Measurements from ENCODE around the gene PPIP5K2. TPM values are rescaled to one million over a fixed set of nuclear protein-coding genes. Genes with fewer than 3 reads are reported as not detected.

The PPIP5K2 gene
- total and polyA plus RNA-seq, 2 donors from 2014 or later, result 17.1 to 56.4 TPM

DNA sequence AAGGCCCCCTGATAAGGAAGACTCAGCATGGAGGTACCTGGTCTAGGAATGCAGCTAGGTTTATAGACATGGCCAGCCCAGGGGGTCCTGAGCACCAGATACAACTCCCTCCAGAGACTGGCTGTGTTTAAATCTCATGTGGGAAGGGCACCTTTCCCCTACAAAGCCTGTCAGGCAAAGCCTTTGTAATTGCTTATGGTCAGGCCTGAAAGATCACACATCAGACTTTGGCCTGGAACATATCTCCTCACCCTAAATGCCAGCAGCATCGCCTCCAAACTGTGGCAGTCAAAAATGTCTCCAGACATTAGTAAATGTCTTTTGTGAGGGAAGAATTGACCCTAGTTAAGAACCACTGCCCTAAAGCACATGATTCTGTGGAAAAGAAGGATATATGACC lies 86.9 kb downstream of the PPIP5K2 start:
- no peaks in the 10 kb centered on the region for H3K27me3 ChIP-seq (ENCODE audit: control insufficient read depth, insufficient read depth, low read length)
- no peak overlapping the region for H3K9ac ChIP-seq (ENCODE audit: low read length in 3 of 3)
- H3K4me1 ChIP-seq (ENCODE audit: control insufficient read depth in 2 of 3, insufficient read depth in 2 of 3, low read depth in 1 of 3, low read length in 3 of 3), result peaks cover 0 to 5% (median 2%) of the 10 kb centered on the region in 3 donors
- no peak for FAIRE-seq
- peak in 4 of 5 donors; percentile 39 to 78 (median 60) for DNase-seq
- intact Hi-C loops (cut with DNase I), result no loop called here
- H3K27ac ChIP-seq (ENCODE audit: low read depth in 2 of 2, low read length in 2 of 2), result peak overlapping the region; percentile 52 to 77
- TF ChIP-seq, protein P1, sequence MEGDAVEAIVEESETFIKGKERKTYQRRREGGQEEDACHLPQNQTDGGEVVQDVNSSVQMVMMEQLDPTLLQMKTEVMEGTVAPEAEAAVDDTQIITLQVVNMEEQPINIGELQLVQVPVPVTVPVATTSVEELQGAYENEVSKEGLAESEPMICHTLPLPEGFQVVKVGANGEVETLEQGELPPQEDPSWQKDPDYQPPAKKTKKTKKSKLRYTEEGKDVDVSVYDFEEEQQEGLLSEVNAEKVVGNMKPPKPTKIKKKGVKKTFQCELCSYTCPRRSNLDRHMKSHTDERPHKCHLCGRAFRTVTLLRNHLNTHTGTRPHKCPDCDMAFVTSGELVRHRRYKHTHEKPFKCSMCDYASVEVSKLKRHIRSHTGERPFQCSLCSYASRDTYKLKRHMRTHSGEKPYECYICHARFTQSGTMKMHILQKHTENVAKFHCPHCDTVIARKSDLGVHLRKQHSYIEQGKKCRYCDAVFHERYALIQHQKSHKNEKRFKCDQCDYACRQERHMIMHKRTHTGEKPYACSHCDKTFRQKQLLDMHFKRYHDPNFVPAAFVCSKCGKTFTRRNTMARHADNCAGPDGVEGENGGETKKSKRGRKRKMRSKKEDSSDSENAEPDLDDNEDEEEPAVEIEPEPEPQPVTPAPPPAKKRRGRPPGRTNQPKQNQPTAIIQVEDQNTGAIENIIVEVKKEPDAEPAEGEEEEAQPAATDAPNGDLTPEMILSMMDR (IDR thresholded peaks at IDR 0.05; ENCODE audit: borderline replicate concordance, extremely low read depth, insufficient read depth), result no peak
- H3K4me3 ChIP-seq (ENCODE audit: low read length in 3 of 3), result no peak overlapping the region
- H3K36me3 ChIP-seq (ENCODE audit: control insufficient read depth in 2 of 3, insufficient read depth in 3 of 3, low read length in 3 of 3), result no peaks in the 10 kb centered on the region
- no peaks in the 10 kb centered on the region for H3K9me3 ChIP-seq (ENCODE audit: control insufficient read depth in 2 of 3, insufficient read depth in 1 of 3, low read length in 3 of 3)

DNA sequence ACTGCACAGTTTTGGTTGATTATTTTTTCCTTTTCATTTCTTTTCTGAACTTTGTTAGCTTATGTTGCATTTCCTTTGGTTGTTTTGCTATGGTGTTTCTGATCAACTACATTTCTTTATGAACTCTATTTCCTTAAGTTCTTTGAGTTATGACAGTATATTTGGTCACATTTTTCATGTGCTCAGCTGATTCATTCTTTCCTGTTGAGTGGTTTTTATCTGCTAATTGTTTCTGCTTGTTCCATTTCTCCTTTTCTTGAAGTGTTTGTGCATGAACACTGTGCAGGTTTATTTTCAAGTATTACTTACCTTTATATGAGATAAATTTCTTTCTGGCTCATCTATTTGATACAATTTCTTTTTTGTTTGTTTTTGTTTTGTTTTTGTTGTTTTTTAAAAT lies 87.6 kb downstream of the PPIP5K2 start:
- no peak overlapping the region for H3K4me3 ChIP-seq (ENCODE audit: low read length in 3 of 3)
- no peaks in the 10 kb centered on the region for H3K36me3 ChIP-seq (ENCODE audit: control insufficient read depth in 2 of 3, insufficient read depth in 3 of 3, low read length in 3 of 3)
- no peaks in the 10 kb centered on the region for H3K27me3 ChIP-seq (ENCODE audit: control insufficient read depth, insufficient read depth, low read length)
- no peak for DNase-seq
- H3K9ac ChIP-seq (ENCODE audit: low read length in 3 of 3), result no peak overlapping the region
- intact Hi-C loops (cut with DNase I), result no loop called here
- H3K4me1 ChIP-seq (ENCODE audit: control insufficient read depth in 2 of 3, insufficient read depth in 2 of 3, low read depth in 1 of 3, low read length in 3 of 3), result peaks cover 0 to 5% (median 2%) of the 10 kb centered on the region in 3 donors
- H3K27ac ChIP-seq (ENCODE audit: low read depth in 2 of 2, low read length in 2 of 2), result no peak overlapping the region
- no peak for FAIRE-seq
- H3K9me3 ChIP-seq (ENCODE audit: control insufficient read depth in 2 of 3, insufficient read depth in 1 of 3, low read length in 3 of 3), result no peaks in the 10 kb centered on the region
- TF ChIP-seq, protein P1 (IDR thresholded peaks at IDR 0.05; ENCODE audit: borderline replicate concordance, extremely low read depth, insufficient read depth), result no peak

DNA sequence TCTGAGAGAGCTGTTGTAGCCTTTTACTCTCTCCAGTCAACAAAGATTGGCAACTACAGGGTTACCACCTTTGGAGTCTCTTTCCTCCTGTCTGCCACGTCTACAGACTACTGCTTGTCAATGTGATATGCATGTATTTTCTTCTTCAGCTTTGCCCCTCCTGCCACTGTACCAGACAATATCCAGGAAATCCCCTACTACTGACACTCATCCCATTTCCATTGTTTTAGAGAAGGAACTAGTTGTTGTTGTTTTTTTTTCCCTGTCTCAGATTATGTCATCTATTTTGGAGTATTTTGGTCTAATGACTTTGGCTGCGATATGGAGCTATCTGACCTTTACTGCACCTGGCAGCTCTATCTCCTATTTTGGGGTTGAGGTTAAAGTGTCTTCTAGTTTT lies 88.4 kb downstream of the PPIP5K2 start:
- Histone ChIP-seq H3K4me1 (ENCODE audit: control insufficient read depth in 2 of 3, insufficient read depth in 2 of 3, low read depth in 1 of 3, low read length in 3 of 3) (peaks cover 0 to 5% (median 2%) of the 10 kb centered on the region in 3 donors), H3K27ac (ENCODE audit: low read depth in 2 of 2, low read length in 2 of 2) (no peak overlapping the region), H3K9me3 (ENCODE audit: control insufficient read depth in 2 of 3, insufficient read depth in 1 of 3, low read length in 3 of 3) (no peaks in the 10 kb centered on the region), H3K36me3 (ENCODE audit: control insufficient read depth in 2 of 3, insufficient read depth in 3 of 3, low read length in 3 of 3) (no peaks in the 10 kb centered on the region), H3K9ac (ENCODE audit: low read length in 3 of 3) (no peak overlapping the region), H3K4me3 (ENCODE audit: low read length in 3 of 3) (no peak overlapping the region), H3K27me3 (ENCODE audit: control insufficient read depth, insufficient read depth, low read length) (no peaks in the 10 kb centered on the region)
- DNase-seq, result peak in 1 of 5 donors; percentile 10
- intact Hi-C loops (cut with DNase I), result no loop called here
- FAIRE-seq, result no peak
- TF ChIP-seq, protein P1 (IDR thresholded peaks at IDR 0.05; ENCODE audit: borderline replicate concordance, extremely low read depth, insufficient read depth), result no peak

DNA sequence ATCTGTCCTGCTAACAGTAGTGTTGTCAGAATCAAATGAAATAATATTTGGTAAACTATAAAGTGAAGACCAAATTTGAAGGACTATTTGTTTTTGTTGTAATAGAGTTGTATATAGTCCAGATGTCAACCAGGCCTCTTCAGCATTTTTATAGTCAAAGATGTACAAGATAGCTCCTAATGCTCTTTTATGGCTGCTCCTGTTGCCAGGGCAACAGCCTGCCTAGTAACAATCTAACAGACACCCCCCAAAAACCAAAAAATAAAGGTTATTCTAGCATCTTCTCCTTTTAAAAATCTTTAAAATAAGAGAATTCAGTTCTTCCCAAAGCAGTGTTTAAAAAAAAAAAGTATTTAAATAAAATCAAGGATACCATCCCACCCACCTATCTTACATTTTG lies 89.0 kb downstream of the PPIP5K2 start:
- no peaks in the 10 kb centered on the region for H3K9me3 ChIP-seq (ENCODE audit: control insufficient read depth in 2 of 3, insufficient read depth in 1 of 3, low read length in 3 of 3)
- TF ChIP-seq, protein P1 (IDR thresholded peaks at IDR 0.05; ENCODE audit: borderline replicate concordance, extremely low read depth, insufficient read depth), result no peak
- no peak overlapping the region for H3K4me3 ChIP-seq (ENCODE audit: low read length in 3 of 3)
- H3K4me1 ChIP-seq (ENCODE audit: control insufficient read depth in 2 of 3, insufficient read depth in 2 of 3, low read depth in 1 of 3, low read length in 3 of 3), result peaks cover 0 to 5% (median 2%) of the 10 kb centered on the region in 3 donors
- H3K36me3 ChIP-seq (ENCODE audit: control insufficient read depth in 2 of 3, insufficient read depth in 3 of 3, low read length in 3 of 3), result no peaks in the 10 kb centered on the region
- no peak for DNase-seq
- intact Hi-C loops (cut with DNase I), result no loop called here
- H3K27ac ChIP-seq (ENCODE audit: low read depth in 2 of 2, low read length in 2 of 2), result no peak overlapping the region
- no peak for FAIRE-seq
- no peak overlapping the region for H3K9ac ChIP-seq (ENCODE audit: low read length in 3 of 3)
- H3K27me3 ChIP-seq (ENCODE audit: control insufficient read depth, insufficient read depth, low read length), result no peaks in the 10 kb centered on the region

Measured in kidney (tissue), 14 donors.